ENCODE measurements around the gene SFXN2.
A peak's percentile ranks its signal among the peaks of the same experiment; 100 is the strongest.
"Not testable (repeated sequence)": the region's sequence is repeated elsewhere in the genome, so short reads cannot be mapped to it uniquely, and the experiment has no call there.

The SFXN2 gene

DNA sequence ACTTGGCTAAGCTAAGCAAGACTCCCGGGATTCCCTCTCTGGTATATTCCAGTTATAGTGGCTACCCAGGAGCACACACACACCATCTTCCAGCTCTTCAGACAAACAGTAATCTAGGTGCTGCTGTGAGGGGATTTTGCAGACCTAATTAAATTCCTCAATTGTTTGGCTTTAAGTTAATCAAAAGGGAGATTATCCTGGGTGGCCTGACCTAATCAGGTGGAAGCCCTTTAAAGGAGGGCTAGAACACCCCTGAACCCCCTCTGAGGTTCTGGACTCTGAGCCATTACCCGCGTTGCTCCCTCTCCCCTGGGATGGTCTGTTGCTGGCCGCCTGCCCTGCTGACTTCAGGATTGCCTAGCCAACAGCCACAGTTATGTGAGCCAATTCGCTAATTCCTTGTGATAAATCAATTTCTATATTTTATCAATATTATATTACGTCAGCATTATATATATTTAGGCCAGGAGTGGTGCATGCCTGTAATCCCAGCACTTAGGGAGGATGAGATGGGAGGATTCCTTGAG is 6.4 kb downstream of the SFXN2 start:
- no peak for DNase-seq (ENCODE audit: low read depth)

DNA sequence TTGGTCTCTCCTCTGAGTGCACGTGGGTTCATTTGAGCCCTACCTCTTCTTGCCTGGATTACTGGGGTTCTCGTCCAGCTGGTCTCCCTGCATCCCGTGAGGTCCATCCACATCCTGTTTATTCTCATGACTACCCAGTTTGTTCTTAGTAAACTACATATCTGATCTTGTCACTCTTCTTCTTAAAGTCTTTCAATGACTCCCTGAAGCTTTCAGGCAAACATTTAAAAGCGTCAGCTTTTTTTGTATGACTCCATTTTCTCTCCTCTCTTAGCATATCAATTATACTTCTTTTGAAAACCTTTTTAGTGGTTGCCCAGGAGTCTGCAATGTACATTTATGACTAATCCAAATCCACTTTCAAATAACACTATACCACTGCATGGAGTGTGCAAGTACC is 7.5 kb downstream of the SFXN2 start:
- no peak for DNase-seq (ENCODE audit: low read depth)

DNA sequence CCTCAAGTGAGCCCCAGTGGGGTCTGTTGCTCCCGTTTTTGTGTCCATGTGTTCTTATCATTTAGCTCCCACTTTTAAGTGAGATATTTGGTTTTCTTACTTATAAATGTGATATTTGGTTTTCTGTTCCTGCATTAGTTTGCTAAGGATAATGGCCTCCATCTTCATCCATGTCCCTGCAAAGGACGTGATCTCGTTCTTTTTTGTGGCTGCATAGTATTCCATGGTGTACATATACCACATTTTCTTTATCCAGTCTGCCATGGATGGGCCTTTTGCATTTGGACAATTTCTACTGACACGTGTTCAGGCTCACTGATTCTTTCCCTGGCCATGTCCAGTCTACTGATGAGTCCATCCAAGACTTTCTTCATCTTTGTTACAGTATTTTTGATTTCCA is 9.6 kb downstream of the SFXN2 start:
- no peak for DNase-seq (ENCODE audit: low read depth)

GRCh38 chr10:102726274-102726673 is 11.8 kb downstream of the SFXN2 start:
- DNase-seq (ENCODE audit: low read depth): no peak

DNA sequence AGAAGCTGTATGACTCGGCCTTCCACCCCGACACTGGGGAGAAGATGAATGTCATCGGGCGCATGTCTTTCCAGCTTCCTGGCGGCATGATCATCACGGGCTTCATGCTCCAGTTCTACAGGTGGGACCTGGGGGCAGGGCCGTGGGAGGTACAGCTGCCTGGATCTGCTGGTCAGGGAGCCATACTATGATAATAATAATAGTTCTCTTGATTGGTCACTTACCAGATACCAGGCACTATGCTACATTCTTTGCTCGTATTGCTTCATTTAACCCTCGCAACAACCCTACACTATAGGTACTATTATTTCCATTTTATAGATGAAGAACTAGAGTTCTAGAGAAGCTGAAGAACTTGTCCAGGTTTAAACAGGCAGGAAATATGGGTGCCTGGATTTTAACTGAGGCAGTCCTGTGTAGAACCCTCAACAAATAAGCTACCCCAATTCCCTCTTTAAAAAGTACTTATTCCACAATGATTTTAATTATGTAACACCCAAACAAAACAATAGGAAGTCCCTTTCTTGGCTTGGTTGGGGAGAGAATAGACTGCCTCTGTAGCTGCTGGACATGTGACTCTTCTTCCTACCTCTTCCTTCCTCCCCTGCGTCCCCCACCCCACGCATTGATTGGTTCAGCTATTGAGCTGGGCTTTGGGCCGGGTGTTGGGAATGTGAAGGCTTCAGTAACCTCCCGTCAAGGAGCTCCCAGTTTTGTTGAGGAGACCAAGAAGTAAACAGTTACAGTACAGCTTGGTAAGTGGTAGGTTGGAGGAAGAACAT is 12.8 kb downstream of the SFXN2 start:
- no peak for DNase-seq (ENCODE audit: low read depth)

DNA sequence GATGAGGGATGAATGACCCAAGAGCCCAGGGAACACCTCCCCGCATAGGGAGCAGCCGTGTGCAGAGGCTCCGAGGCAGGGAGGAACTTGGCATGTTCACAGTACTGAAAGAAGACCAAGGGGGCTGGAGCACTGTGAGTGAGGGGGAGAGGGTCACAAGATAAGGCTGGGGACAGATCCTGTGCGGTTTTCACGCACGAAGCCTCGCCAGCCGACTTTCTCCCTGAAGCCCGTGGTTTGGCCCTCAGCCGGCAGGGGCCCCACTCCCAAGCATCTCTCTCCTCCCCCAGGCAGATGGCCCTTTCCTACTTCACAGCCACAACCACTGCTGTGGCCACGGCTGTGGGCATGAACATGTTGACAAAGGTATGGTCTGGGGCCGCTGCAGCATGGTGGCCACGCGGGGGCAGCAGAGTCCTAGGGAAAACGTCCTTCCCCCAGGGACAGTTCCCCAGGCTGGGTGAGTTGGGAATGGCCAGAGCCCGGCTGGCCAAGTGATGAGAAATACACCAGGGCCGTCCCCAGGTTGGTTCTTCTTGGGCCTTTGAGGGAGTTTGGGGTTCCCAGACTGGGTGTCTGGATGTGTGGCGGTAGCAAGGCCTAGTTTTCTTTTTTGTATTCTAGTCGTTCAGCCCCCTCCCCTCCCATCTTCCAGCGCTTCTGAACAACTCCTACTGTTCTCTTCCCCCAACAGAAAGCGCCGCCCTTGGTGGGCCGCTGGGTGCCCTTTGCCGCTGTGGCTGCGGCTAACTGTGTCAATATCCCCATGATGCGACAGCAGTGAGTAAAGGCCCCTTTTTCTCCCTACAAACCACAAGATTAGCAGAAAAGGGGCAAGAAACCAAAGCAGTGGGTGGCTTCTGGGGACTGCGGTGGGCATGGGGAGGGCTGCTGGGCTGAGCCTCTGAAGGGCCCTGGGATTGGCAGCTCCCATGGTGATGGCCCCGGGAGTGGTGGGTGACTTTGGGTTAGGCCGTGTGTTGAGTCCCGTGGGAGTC is 14.9 kb downstream of the SFXN2 start:
- DNase-seq (ENCODE audit: low read depth): peak; percentile 18

DNA sequence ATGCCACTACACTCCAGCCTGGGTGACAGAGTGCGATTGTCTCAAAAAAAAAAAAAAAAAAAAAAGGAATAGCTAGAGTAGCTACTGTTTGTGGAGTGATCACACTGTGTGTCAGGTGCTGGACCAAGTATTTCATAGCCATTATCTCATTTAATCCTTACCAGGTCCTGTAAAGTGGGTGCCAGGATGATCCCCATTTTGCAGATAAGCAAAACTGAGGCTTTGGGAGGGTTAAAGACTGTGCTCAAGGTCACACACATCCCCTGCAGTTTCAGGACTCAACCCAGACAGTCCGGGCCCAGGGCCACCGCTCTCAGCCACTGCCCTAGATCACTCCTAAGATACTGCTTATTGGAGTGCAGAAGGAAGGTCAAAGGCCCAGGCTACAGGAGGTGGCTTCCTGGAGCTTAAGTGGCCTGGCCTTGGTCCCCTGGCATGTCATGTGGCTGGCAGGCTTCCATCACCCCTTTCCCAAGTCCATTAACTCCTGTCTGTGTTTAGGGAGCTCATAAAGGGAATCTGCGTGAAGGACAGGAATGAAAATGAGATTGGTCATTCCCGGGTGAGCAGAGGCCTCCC is 16.9 kb downstream of the SFXN2 start:
- no peak for DNase-seq (ENCODE audit: low read depth)

- DNase-seq (ENCODE audit: low read depth): no peak
These were observed 18.2 kb downstream of the SFXN2 start for GRCh38 chr10:102732661-102733060.

- no peak for DNase-seq (ENCODE audit: low read depth)
These were observed 20.7 kb downstream of the SFXN2 start for GRCh38 chr10:102735065-102735562.

DNA sequence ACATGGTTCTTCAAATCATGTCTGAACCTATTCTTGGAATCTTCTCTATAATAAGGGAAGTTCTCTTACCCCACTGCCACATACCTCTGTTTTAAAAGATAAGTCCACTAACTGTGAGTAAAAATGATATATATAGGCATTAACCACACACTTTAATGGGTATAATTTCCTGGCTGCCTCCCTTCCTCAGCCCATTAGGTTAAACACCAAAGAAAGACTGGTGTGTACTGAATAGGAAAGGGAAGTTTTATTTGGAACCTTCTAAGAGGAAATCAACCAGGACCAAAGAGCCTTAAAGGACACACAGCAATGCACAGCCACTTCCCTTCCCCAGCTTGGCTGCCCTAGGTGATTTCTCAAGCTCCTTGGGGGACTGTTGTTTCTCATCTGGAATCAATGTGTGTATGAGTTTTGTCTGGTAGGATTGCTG is 24.3 kb downstream of the SFXN2 start:
- no peak for DNase-seq (ENCODE audit: low read depth)

GRCh38 chr10:102740229-102740628 is 25.8 kb downstream of the SFXN2 start:
- no peak for DNase-seq (ENCODE audit: low read depth)

GRCh38 chr10:102741726-102742237 is 27.3 kb downstream of the SFXN2 start:
- DNase-seq (ENCODE audit: low read depth): no peak

DNA sequence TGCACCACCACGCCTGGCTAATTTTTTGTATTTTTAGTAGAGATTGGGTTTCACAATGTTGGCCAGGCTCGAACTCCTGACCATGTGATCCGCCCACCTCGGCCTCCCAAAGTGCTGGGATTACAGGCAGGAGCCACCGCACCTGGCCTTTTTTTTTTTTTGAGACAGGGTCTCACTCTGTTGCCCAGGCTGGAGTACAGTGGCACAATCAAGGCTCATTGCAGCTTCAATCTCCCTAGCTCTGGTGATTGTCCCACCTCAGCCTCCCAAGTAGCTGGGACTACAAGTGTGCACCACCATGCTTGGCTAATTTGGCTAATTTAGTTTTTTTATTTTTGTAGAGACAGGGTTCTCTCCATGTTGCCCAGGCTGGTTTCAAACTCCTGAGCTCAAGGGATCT is 27.9 kb downstream of the SFXN2 start:
- DNase-seq (ENCODE audit: low read depth): not testable (repeated sequence)

GRCh38 chr10:102743078-102743587 is 28.7 kb downstream of the SFXN2 start:
- DNase-seq (ENCODE audit: low read depth): no peak

- DNase-seq (ENCODE audit: low read depth): peak; percentile 69
These were observed 29.3 kb downstream of the SFXN2 start, which contains the start of gene WBP1L for GRCh38 chr10:102743588-102744373. WBP1L (plus strand) TSS chr10:102743948; CDS start chr10:102744054, 106 bp downstream.

DNA sequence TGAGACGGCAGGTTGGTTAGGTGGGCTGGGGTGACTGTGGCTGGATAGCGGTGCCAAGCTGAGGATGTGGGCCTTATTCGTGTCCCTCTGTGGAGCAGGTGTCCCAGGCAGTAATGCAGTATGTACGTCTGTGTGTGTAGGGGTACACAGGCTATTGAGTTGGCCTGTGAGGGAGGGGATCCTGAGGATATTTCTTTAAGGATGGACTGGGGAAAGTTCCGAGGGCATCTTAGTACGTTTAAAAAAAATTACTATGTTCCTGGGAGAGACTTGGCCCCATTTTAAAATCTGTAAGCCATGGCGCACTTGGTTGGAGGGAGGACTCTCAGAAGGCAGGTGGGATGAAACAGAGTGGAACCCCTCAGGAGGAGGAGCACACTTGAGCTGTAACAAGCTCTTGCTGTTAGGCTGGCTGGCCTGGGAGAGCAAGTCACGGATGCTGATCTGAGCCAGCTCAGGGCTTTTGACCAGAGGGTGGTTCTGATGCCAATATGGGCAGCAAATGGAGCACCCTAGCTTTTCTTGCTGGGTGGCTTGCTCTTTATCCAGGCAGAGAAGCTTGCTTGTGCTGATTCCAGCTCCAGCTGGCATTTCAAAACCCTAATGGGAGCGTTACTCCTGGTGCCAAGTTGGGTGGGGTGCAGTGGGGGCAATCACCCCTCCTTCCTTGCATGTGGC is 30.1 kb downstream of the SFXN2 start:
- DNase-seq (ENCODE audit: low read depth): no peak

- no peak for DNase-seq (ENCODE audit: low read depth)
These were observed 30.7 kb downstream of the SFXN2 start for GRCh38 chr10:102745157-102745556.

DNA sequence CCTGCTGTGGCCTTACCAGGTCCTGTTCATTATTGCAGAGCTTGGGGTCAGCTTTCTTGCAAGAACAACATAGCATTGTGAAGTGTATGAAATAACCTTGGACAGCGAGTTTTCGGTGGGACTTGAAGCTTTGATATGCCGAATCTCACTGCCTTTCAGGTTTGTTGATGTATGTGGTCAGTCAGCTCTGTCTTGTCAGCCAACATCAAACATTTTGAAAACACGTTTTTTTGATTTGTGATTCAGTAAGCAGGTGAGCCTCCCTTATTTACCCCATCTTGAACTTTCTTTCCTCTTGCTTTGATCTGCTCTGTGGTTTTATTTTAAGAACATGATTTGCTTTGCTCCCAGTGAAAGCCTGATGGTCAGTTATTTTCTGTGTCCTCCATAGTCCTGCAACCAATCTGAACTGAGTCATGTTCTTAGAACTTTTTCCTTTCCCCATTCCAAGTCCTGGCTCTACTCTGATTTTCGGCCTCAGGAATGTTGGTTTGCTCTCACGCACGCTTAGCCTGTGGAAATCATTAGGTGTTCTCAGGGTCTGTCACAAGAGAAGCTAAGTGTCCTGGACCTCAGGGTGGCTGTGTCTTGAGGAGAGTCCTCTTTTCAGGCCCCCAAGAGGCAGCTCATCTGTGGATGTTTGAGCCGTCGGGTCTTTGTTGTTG is 38.0 kb downstream of the SFXN2 start:
- DNase-seq (ENCODE audit: low read depth): no peak

DNA sequence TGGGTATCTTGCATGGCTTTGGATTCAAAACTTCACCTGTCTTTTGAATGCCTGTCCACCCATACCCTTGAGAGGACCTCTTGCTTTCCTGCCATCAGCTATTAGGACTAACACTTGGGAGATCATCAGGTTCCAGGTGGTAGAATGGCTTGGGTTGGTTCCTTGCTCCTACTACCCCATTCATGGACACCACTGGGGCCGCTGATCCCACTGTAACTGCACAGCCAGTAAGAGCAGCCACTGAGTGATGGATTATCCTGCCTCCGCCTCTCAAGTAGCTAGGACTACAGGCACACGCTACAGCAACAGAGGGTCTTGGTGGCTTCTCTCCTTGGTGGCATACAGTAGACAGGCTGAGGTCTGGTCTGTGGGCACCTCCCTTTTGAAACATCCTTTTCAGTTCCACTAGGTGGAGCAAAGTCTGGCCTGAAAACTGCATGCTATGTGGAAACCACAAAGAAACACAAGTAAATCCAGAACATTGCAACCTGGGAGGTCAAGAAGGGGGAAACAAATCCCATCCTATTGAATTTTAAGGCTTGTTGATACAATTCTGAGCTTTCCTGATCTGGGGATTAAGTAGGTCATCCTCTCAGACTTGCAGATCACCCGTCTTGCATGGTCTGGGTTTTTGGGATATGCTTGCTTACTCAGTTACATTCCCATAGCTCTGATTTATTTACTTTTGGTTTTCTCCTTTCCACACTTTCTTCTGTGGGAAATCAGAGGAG is 38.7 kb downstream of the SFXN2 start:
- DNase-seq (ENCODE audit: low read depth): no peak

Measured in stimulated activated CD8-positive, alpha-beta memory T cell treated with anti-CD3 and anti-CD28 coated beads, Interleukin-15, amount 100 ng/mL, for 24 hours (primary cell).